PC-9 (cell line): ENCODE data around the gene ESPL1. TPM values are rescaled to one million over a fixed set of nuclear protein-coding genes. Genes with fewer than 3 reads are reported as not detected.

Experiments
- BruUV-seq: library from RNA; stranded (reverse); fragments of 400-500 nt; replicated peaks from 2 replicates; lab custom pipeline; 2021; lab: Mats Ljungman, UMichigan
- CTCF ChIA-PET: fragments of 300-600 bp; sonication (Branson Sonifier 250); formaldehyde crosslinking; loops from one replicate; lab custom pipeline; 2022; ENCODE audit warnings: antibody characterized with exemption; lab: Charles Lee
- POLR2A ChIA-PET: fragments of 300-600 bp; sonication (Branson Sonifier 250); formaldehyde crosslinking; loops from one replicate; lab custom pipeline; 2022; ENCODE audit warnings: antibody characterized with exemption; ENCODE audit not compliant: unreplicated experiment; lab: Charles Lee
- DNase-seq, 2 experiments: peaks; one replicate each; pipeline versions ENCODE4 v3.0.0 to v3.0.0-alpha.2; 2015 to 2022; ENCODE audit warnings: mixed read lengths in 1 of 2
- H2AFZ ChIP-seq: fragments of 200-600 bp; sonication (generic); 2 replicates; pipeline ENCODE4 v1.8.1; 2017; ENCODE audit warnings: antibody characterized with exemption
- H3F3A ChIP-seq: fragments of 200-600 bp; sonication (generic); 2 replicates; pipeline ENCODE4 v1.8.1; 2017; ENCODE audit warnings: antibody characterized with exemption, mild to moderate bottlenecking, low read depth; ENCODE audit not compliant: insufficient read depth
- H3K27ac ChIP-seq: fragments of 200-600 bp; sonication (generic); 2 replicates; pipeline ENCODE4 v1.6.1; 2016; ENCODE audit warnings: mixed run types
- H3K27me3 ChIP-seq: fragments of 200-600 bp; sonication (generic); 2 replicates; pipeline ENCODE4 v1.6.1; 2016; ENCODE audit warnings: low read depth, mixed run types; ENCODE audit not compliant: insufficient read depth
- H3K36me3 ChIP-seq: fragments of 200-600 bp; sonication (generic); 2 replicates; pipeline ENCODE4 v1.6.1; 2016; ENCODE audit warnings: low read depth, mixed run types
- H3K4me1 ChIP-seq: fragments of 200-600 bp; sonication (generic); replicated peaks from 2 replicates; pipeline ENCODE4 v1.6.1; 2016; ENCODE audit warnings: mixed run types; ENCODE audit not compliant: insufficient read depth
- H3K4me2 ChIP-seq: fragments of 200-600 bp; sonication (generic); 2 replicates; pipeline ENCODE4 v1.6.1; 2017; ENCODE audit warnings: mixed run types
- H3K4me3 ChIP-seq: fragments of 200-600 bp; sonication (generic); 2 replicates; pipeline ENCODE4 v1.6.1; 2016; ENCODE audit warnings: mixed run types
- H3K79me2 ChIP-seq: fragments of 200-600 bp; sonication (generic); 2 replicates; pipeline ENCODE4 v1.6.1; 2017; ENCODE audit warnings: low read depth, mixed run types
- H3K9me2 ChIP-seq: fragments of 200-600 bp; sonication (generic); 2 replicates; pipeline ENCODE4 v1.8.1; 2017; ENCODE audit warnings: mild to moderate bottlenecking; ENCODE audit not compliant: insufficient read depth
- H3K9me3 ChIP-seq: fragments of 200-600 bp; sonication (generic); 2 replicates; pipeline ENCODE4 v1.8.1; 2016; ENCODE audit warnings: low read depth; ENCODE audit not compliant: insufficient read depth
- H4K20me1 ChIP-seq: fragments of 200-600 bp; sonication (generic); 2 replicates; pipeline ENCODE4 v1.8.1; 2017; ENCODE audit not compliant: insufficient read depth
- EZH2 ChIP-seq: fragments of 200-600 bp; sonication (generic); IDR thresholded peaks from 2 replicates; pipeline ENCODE4 v1.8.0; 2017; ENCODE audit warnings: antibody characterized with exemption, low read depth
- intact Hi-C: fragments of 100-400 bp; cut with micrococcal nuclease; formaldehyde crosslinking; loops from one replicate; pipeline ENCODE4 v1.10.0; 2022; ENCODE audit not compliant: unreplicated experiment
- total RNA-seq: library from RNA; stranded (reverse); gene quantifications from 2 replicates; pipeline ENCODE4 v1.2.3, GENCODE V29; 2021
- TF ChIP-seq, protein P1 (sequence below): fragments of 200-600 bp; sonication (generic); conservative IDR thresholded peaks from 2 replicates; pipeline ENCODE4 v1.6.1; 2017; ENCODE audit warnings: mixed run types, antibody characterized with exemption, mild to moderate bottlenecking, moderate library complexity

The ESPL1 gene
- total RNA-seq, 1 experiment from 2014 or later: 42.0 TPM

DNA sequence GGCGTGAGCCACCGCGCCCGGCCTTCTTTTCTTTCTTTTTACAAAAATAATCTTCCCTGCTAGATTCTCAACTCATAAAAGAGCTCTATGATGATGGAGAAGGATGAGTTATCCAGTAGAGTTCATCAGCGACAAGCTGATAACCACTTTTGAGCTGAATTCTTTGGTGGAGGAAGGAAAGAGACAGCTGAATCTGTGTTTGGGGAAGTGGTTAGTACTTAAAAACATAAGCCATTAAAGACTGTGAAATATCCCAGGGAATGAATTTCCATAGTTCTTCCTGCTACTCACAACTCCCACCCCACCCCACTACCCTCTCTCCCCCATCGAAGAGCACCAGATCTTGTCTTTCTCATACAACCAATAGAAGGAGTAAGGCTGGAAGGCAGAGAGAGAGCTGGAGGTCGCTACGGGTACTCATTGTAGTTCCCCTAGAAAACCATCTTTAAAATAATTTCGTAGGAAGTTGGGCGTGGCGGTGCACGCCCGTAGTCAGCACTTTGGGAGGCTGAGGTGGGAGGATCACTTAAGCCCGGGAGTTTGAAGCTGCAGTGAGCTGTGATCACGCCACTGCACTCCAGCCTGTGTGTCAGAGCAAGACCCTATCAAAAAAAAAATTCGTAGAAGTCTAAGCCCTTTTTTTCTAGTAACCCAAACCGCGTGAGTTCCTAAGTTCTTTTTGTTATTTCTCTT is 647 bp upstream of the ESPL1 start:
- peak overlapping the region; percentile 95 for H2AFZ ChIP-seq
- no peaks in the 10 kb centered on the region for H3K9me3 ChIP-seq
- H3K9me2 ChIP-seq: no peaks in the 10 kb centered on the region
- no peaks in the 10 kb centered on the region for H3K36me3 ChIP-seq
- no peaks in the 10 kb centered on the region for H3K27me3 ChIP-seq
- peaks cover 11% of the 10 kb centered on the region for H3K4me1 ChIP-seq
- no peak for DNase-seq
- ChIA-PET CTCF (interaction anchor here (1.2 to 1.9 kb wide), 3 partner anchors 16 to 54 kb away, joined by 4 to 7 read pairs (median 7); a partner anchor contains a TSS), POLR2A (interaction anchor here (0.6 to 0.8 kb wide), 3 partner anchors 47 to 758 kb away, joined by 4 to 56 read pairs (median 26); no protein-coding TSS in a partner anchor)
- TF ChIP-seq, protein P1, sequence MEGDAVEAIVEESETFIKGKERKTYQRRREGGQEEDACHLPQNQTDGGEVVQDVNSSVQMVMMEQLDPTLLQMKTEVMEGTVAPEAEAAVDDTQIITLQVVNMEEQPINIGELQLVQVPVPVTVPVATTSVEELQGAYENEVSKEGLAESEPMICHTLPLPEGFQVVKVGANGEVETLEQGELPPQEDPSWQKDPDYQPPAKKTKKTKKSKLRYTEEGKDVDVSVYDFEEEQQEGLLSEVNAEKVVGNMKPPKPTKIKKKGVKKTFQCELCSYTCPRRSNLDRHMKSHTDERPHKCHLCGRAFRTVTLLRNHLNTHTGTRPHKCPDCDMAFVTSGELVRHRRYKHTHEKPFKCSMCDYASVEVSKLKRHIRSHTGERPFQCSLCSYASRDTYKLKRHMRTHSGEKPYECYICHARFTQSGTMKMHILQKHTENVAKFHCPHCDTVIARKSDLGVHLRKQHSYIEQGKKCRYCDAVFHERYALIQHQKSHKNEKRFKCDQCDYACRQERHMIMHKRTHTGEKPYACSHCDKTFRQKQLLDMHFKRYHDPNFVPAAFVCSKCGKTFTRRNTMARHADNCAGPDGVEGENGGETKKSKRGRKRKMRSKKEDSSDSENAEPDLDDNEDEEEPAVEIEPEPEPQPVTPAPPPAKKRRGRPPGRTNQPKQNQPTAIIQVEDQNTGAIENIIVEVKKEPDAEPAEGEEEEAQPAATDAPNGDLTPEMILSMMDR: no peak
- no peak for TF ChIP-seq EZH2
- no TSS peak for BruUV-seq
- peaks cover 20% of the 10 kb centered on the region for H3K79me2 ChIP-seq
- H3K27ac ChIP-seq: no peak overlapping the region
- H3K4me2 ChIP-seq: peak overlapping the region; percentile 96
- intact Hi-C loops: no loop called here
- H3K4me3 ChIP-seq: peak overlapping the region; percentile 85
- H3F3A ChIP-seq: peaks cover 11% of the 10 kb centered on the region; the same call in 1 of the 2 replicates
- H4K20me1 ChIP-seq: no peaks in the 10 kb centered on the region

DNA sequence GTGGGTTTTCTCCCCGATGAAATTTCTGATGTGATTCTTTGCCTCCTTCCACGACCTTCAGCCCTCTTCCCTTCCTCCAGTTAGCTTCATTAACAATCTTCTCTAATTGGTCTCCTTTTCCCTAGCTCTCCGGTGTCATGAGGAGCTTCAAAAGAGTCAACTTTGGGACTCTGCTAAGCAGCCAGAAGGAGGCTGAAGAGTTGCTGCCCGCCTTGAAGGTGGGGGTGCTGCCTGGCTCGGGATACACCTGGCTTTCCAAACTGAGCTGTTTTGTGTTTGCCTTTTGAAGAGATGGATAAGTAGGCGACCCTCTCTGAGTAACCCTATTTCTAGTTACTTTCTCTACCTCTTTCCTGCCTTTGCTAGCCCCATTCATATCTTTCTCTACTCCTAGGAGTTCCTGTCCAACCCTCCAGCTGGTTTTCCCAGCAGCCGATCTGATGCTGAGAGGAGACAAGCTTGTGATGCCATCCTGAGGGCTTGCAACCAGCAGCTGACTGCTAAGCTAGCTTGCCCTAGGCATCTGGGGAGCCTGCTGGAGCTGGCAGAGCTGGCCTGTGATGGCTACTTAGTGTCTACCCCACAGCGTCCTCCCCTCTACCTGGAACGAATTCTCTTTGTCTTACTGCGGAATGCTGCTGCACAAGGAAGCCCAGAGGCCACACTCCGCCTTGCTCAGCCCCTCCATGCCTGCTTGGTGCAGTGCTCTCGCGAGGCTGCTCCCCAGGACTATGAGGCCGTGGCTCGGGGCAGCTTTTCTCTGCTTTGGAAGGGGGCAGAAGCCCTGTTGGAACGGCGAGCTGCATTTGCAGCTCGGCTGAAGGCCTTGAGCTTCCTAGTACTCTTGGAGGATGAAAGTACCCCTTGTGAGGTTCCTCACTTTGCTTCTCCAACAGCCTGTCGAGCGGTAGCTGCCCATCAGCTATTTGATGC is 797 bp downstream of the ESPL1 start:
- POLR2A ChIA-PET: interaction anchor here (0.7 kb wide), 1 partner anchor 129 kb away, joined by 7 read pairs; no protein-coding TSS in a partner anchor
- TF ChIP-seq, protein P1: no peak
- TF ChIP-seq EZH2: no peak
- Histone ChIP-seq H3K79me2 (peaks cover 20% of the 10 kb centered on the region), H3K27me3 (no peaks in the 10 kb centered on the region), H3K4me2 (peak overlapping the region; percentile 96), H3K4me1 (peaks cover 11% of the 10 kb centered on the region), H3K27ac (no peak overlapping the region), H2AFZ (peak overlapping the region; percentile 95), H3K9me3 (no peaks in the 10 kb centered on the region), H3K36me3 (no peaks in the 10 kb centered on the region), H3F3A (peaks cover 11% of the 10 kb centered on the region; the same call in 1 of the 2 replicates), H3K4me3 (peak overlapping the region; percentile 85), H3K9me2 (no peaks in the 10 kb centered on the region), H4K20me1 (no peaks in the 10 kb centered on the region)
- intact Hi-C loops: loop anchor here (1.0 kb wide), 1 partner anchor 56 kb away; no protein-coding TSS in a partner anchor
- CTCF ChIA-PET: interaction anchor here (0.5 to 1.9 kb wide), 4 partner anchors 17 to 226 kb away, joined by 3 to 7 read pairs (median 5); a partner anchor contains a TSS
- DNase-seq: peak in 1 of 2 experiments; percentile 11
- TSS peak; percentile 62 for BruUV-seq

DNA sequence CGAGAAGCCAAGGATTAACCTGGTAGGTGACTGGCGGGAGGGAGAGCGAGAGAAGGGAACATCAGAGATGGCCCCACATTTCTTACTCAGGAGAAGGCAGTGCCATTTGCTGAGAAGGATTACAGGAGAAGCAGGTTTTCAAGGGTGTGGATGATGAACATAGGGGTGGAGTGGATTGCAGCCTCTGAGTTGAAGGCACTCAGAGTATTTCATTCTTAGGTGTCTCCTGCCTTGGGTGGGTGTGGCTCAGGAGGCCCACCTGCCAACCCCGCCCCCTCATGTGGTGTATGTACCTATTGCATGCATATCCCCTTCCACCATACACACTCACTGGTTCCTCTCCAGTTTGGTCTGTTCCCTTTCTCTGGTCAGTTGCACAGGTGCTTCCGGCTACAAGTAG is 6.3 kb downstream of the ESPL1 start:
- Histone ChIP-seq H3F3A (no peaks in the 10 kb centered on the region; the same call in 1 of the 2 replicates), H3K36me3 (no peaks in the 10 kb centered on the region), H3K4me3 (no peak overlapping the region), H3K9me3 (no peaks in the 10 kb centered on the region), H4K20me1 (no peaks in the 10 kb centered on the region), H3K79me2 (peaks cover 13% of the 10 kb centered on the region), H3K4me1 (no peaks in the 10 kb centered on the region; the same call in 1 of the 2 replicates), H3K27ac (no peak overlapping the region), H3K4me2 (no peak overlapping the region), H2AFZ (no peak overlapping the region), H3K27me3 (no peaks in the 10 kb centered on the region), H3K9me2 (no peaks in the 10 kb centered on the region)
- intact Hi-C loops: no loop called here
- POLR2A ChIA-PET: no interaction called here
- no TSS peak for BruUV-seq
- CTCF ChIA-PET: no interaction called here
- TF ChIP-seq, protein P1: no peak
- no peak for TF ChIP-seq EZH2
- peak in 1 of 2 experiments; percentile 8 for DNase-seq
